Adipocyte (in vitro differentiated cells): Measurements from ENCODE around the gene MLF2.

Experiments
- DNase-seq: peaks from one replicate; pipeline ENCODE4 v3.0.0-alpha.2; 2015; ENCODE audit warnings: low read depth
- H3K27me3 ChIP-seq: replicated peaks from 2 replicates; pipeline ENCODE4 v1.7.0; 2013; ENCODE audit warnings: mild to moderate bottlenecking, low read length, moderate library complexity; ENCODE audit not compliant: control insufficient read depth, insufficient read depth
- H3K36me3 ChIP-seq: 2 replicates; pipeline ENCODE4 v1.7.0; 2013; ENCODE audit warnings: low read length, mild to moderate bottlenecking, moderate library complexity; ENCODE audit not compliant: control insufficient read depth, insufficient read depth, severe bottlenecking
- H3K4me1 ChIP-seq: 2 replicates; pipeline ENCODE4 v1.7.0; 2013; ENCODE audit warnings: mild to moderate bottlenecking, low read length, moderate library complexity; ENCODE audit not compliant: control insufficient read depth, insufficient read depth
- H3K4me3 ChIP-seq: 2 replicates; pipeline ENCODE4 v1.7.0; 2013; ENCODE audit warnings: mild to moderate bottlenecking, low read length, moderate library complexity
- H3K9ac ChIP-seq: 2 replicates; pipeline ENCODE4 v1.7.0; 2013; ENCODE audit warnings: mild to moderate bottlenecking, low read length, moderate library complexity
- H3K9me3 ChIP-seq: 2 replicates; pipeline ENCODE4 v1.7.0; 2013; ENCODE audit warnings: mild to moderate bottlenecking, low read length, moderate library complexity; ENCODE audit not compliant: control insufficient read depth

MLF2 gene

DNA sequence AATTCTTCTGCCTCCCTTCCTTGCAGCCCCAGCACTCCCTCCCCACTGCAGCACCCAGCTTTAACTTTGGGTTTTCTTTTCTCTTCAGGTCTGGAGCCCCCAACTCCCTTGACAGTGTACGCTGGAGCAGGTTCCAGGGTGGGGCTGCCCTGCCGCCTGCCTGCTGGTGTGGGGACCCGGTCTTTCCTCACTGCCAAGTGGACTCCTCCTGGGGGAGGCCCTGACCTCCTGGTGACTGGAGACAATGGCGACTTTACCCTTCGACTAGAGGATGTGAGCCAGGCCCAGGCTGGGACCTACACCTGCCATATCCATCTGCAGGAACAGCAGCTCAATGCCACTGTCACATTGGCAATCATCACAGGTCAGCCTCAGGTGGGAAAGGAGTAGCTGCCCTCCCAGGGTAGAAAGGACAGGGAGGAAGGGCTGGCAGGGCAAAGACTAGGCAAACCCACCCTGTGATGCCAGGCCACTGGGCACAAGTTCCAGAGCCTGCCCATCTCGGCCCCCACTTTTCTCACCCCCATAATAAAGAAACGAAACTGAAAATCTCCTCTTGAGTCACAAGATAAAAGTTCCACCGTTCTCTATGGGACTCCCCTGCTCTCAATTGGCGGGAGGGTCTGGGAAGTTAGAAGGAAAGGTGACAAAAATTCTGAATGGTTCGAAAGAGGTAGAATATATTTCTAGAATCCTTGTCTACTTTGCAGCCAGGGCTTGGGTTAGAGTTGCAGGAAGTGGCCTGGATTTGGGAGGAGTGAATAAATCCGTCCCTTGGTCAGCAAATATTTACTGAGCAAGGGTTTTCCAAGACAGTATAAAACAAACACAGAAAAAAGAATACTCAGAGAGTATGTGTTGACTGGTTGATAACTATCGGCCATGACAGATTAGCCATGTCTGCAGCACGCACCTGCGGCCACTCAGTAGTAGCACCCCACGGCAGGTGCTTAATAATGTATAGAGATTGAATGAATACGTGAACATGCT, 22.5 kb upstream of the MLF2 start:
- Histone ChIP-seq H3K27me3 (no peaks in the 10 kb centered on the region), H3K36me3 (peaks cover 8% of the 10 kb centered on the region), H3K4me1 (peaks cover 6% of the 10 kb centered on the region), H3K9me3 (no peaks in the 10 kb centered on the region), H3K9ac (no peak overlapping the region), H3K4me3 (no peak overlapping the region)
- no peak for DNase-seq

DNA sequence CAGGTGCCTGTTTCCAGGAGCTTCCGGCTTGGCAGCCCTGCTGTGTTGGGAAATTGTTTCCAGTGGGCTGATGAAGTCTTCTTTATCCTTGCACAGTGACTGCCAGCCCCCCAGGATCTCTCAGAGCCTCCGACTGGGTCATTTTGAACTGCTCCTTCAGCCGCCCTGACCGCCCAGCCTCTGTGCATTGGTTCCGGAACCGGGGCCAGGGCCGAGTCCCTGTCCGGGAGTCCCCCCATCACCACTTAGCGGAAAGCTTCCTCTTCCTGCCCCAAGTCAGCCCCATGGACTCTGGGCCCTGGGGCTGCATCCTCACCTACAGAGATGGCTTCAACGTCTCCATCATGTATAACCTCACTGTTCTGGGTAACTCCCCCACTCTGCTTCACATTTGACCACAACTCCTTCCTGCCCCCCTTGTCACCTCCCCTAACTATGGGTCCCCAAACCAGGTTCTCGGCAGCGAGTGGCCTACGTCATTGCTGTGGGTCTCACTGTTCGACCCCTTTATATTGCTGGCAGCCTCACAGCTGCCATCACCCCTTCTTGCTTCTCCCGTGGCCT, 21.6 kb upstream of the MLF2 start:
- no peak overlapping the region for H3K9ac ChIP-seq
- no peaks in the 10 kb centered on the region for H3K27me3 ChIP-seq
- no peak for DNase-seq
- H3K4me3 ChIP-seq = no peak overlapping the region
- no peaks in the 10 kb centered on the region for H3K9me3 ChIP-seq
- H3K36me3 ChIP-seq = peaks cover 17% of the 10 kb centered on the region
- peaks cover 6% of the 10 kb centered on the region for H3K4me1 ChIP-seq

GRCh38 chr12:6773590-6774351, 20.8 kb upstream of the MLF2 start:
- Histone ChIP-seq H3K9me3 (no peaks in the 10 kb centered on the region), H3K4me1 (peaks cover 6% of the 10 kb centered on the region), H3K9ac (no peak overlapping the region), H3K36me3 (peaks cover 18% of the 10 kb centered on the region), H3K27me3 (no peaks in the 10 kb centered on the region), H3K4me3 (no peak overlapping the region)
- DNase-seq = no peak

GRCh38 chr12:6772726-6773589, 20.0 kb upstream of the MLF2 start:
- peaks cover 18% of the 10 kb centered on the region for H3K36me3 ChIP-seq
- H3K27me3 ChIP-seq = no peaks in the 10 kb centered on the region
- peaks cover 8% of the 10 kb centered on the region for H3K4me1 ChIP-seq
- H3K9ac ChIP-seq = no peak overlapping the region
- no peaks in the 10 kb centered on the region for H3K9me3 ChIP-seq
- no peak overlapping the region for H3K4me3 ChIP-seq
- DNase-seq = no peak

DNA sequence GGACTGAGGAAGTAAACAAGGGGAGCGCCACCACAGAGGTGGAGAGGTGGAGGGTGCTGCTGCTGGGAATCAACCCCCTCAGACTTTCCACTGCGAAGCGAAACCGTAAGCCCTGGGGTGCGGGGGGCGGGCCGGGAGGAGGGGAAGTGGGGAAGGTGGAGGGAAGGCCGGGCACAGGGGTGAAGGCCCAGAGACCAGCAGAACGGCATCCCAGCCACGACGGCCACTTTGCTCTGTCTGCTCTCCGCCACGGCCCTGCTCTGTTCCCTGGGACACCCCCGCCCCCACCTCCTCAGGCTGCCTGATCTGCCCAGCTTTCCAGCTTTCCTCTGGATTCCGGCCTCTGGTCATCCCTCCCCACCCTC, 19.4 kb upstream of the MLF2 start, which contains the start of gene LAG3:
Gene LAG3 (plus strand): TSS at position 190 of the 365 bp plus-strand sequence. CDS start 333 bp downstream, outside the sequence.
- no peak within 1 kb of the TSS for H3K9ac ChIP-seq
- no peak for DNase-seq
- H3K4me3 ChIP-seq = no peak within 1 kb of the TSS
- H3K9me3 ChIP-seq = no peaks in the 10 kb centered on the region
- no peaks in the 10 kb centered on the region for H3K27me3 ChIP-seq
- H3K4me1 ChIP-seq = peaks cover 12% of the 10 kb centered on the region
- peaks cover 18% of the 10 kb centered on the region for H3K36me3 ChIP-seq

DNA sequence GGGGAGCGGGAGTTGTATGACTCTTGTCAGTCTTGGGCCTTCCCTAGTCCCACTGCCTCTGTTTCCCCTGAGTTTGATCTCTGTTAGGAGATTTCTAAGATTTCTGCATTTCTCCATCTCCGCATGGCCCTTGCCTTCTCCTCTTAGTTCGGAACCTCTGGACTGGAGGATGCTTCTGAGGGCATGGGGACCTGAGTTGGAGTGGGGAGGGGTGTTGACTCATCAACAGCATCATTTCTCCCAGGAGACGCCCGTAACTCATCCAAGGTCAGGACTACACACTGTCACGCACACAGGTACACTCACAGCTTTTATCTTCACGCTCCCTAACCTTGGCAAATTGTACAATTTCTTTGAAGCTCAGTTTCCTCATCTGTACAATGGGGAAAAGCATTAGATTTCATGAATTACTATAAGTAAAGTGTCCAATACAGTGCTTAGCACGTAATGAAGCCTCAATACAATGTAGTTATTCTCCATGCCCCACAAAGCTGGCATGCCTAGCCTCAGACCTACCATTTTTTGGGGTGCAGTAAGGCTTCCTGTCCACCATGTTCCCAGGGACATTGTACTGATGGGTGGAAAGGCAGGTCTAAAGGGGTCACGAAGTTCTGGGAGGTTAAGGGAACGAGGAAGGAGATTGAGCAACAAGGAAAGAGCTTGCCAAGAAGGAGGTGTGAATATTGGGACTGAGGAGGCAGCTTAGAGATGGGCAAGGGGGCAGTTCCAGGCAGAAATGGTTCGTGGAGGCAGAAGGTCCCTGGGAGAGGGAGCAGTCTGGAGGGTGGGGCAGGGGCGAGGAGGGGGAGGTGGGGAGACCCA, 18.8 kb upstream of the MLF2 start:
- Histone ChIP-seq H3K36me3 (peaks cover 18% of the 10 kb centered on the region), H3K9me3 (no peaks in the 10 kb centered on the region), H3K9ac (no peak overlapping the region), H3K27me3 (no peaks in the 10 kb centered on the region), H3K4me3 (no peak overlapping the region), H3K4me1 (peaks cover 12% of the 10 kb centered on the region)
- no peak for DNase-seq

- DNase-seq = no peak
- Histone ChIP-seq H3K36me3 (peaks cover 18% of the 10 kb centered on the region), H3K9ac (no peak overlapping the region), H3K9me3 (no peaks in the 10 kb centered on the region), H3K4me1 (peaks cover 12% of the 10 kb centered on the region), H3K4me3 (no peak overlapping the region), H3K27me3 (no peaks in the 10 kb centered on the region)
Observed at GRCh38 chr12:6771091-6771495, 18.2 kb upstream of the MLF2 start.

DNA sequence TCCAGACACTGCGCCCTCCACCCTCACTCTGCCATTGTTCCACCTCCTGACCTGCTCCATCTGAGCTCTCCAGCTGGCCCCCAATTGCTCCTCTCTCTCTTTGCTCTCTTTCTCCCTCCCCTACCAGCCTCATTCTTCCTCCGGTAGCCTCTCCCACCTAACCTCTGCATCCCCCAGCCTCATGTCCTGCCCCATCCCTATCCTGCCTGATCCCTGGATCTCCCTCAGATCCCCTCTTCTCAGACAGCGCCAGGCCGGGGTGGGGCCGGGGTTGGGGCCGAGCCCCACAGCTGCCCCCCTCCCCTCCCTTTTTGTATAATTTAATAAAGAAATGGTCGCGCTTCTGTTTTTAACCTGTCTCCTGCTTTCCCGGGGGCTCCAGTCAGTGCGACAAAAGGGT, 17.7 kb upstream of the MLF2 start:
- Histone ChIP-seq H3K4me3 (no peak overlapping the region), H3K9me3 (no peaks in the 10 kb centered on the region), H3K9ac (no peak overlapping the region), H3K27me3 (no peaks in the 10 kb centered on the region), H3K4me1 (peaks cover 15% of the 10 kb centered on the region), H3K36me3 (peaks cover 18% of the 10 kb centered on the region)
- DNase-seq = no peak

DNA sequence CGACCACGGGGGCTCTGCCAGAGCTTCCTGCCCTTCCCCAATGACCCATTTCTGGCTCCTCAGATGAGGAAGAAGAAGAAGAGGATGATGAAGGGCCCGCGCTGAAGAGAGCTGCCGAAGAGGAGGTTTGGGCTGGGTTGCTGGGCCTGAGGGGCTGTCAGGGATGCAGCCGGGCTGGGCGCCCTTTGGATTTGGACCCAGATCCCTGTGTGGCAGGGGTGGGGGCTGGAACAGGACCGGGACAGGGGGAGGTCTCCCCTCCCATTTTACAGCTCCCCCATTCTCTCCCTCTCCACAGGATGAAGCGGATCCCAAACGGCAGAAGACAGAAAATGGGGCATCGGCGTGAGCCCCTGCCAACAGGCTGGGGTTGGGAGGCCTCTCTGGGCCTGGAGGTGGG, 17.2 kb upstream of the MLF2 start:
- DNase-seq = no peak
- Histone ChIP-seq H3K4me1 (peaks cover 19% of the 10 kb centered on the region), H3K9me3 (no peaks in the 10 kb centered on the region), H3K27me3 (no peaks in the 10 kb centered on the region), H3K9ac (no peak overlapping the region), H3K36me3 (peaks cover 18% of the 10 kb centered on the region), H3K4me3 (no peak overlapping the region)

GRCh38 chr12:6769666-6770065, 16.7 kb upstream of the MLF2 start:
- Histone ChIP-seq H3K9ac (no peak overlapping the region), H3K4me1 (peaks cover 24% of the 10 kb centered on the region), H3K27me3 (no peaks in the 10 kb centered on the region), H3K4me3 (no peak overlapping the region), H3K36me3 (peaks cover 18% of the 10 kb centered on the region), H3K9me3 (no peaks in the 10 kb centered on the region)
- DNase-seq = no peak
